K562 (cell line): ENCODE measurements around the gene CYB5B. TPM values are rescaled to one million over a fixed set of nuclear protein-coding genes. Genes with fewer than 3 reads are reported as not detected.
A peak's percentile ranks its signal among the peaks of the same experiment; 100 is the strongest.

Experiments used
- ATAC-seq: fragments of 200-7000 bp; cut with Tn5 transposase; 3 replicates; pipeline ENCODE4 v1.9.1; 2020; ENCODE audit warnings: moderate library complexity
- BruUV-seq: library from RNA; stranded (reverse); fragments of 400-500 nt; replicated peaks from 2 replicates; lab custom pipeline; 2021; lab: Mats Ljungman, UMichigan
- CTCF ChIA-PET: fragments of 300-600 bp; formaldehyde crosslinking; extraction: SDS; loops from one replicate; lab custom pipeline; 2021; ENCODE audit warnings: low intra/inter-chr PET ratio; lab: Yijun Ruan, JAX
- POLR2A ChIA-PET: fragments of 300-600, 350-650 bp; sonication (Branson Sonifier 250); formaldehyde crosslinking; extraction: SDS; loops from one replicate; lab custom pipeline; 2021; ENCODE audit warnings: antibody characterized with exemption, inconsistent platforms; lab: Yijun Ruan, JAX
- DNase-seq, 4 experiments: peaks; one replicate each; pipeline versions ENCODE4 v3.0.0 to v3.0.0-alpha.2; 2011 to 2018; ENCODE audit warnings: low spot score in 3 of 4, mixed read lengths in 3 of 4; ENCODE audit errors: extremely low read depth in 1 of 4
- FAIRE-seq: peaks from 2 replicates; lab custom pipeline; 2011; peaks lifted over from hg19 to GRCh38; lab: Jason Lieb, UNC
- H2AFZ ChIP-seq: 2 replicates; pipeline ENCODE4 v1.6.0; 2011; ENCODE audit warnings: low read depth, low read length, control low read depth, inconsistent platforms
- H3K27ac ChIP-seq: fragments of 200-600 bp; 3 replicates; pipeline ENCODE4 v1.8.0; 2011; ENCODE audit warnings: low read depth, mild to moderate bottlenecking, control low read depth, inconsistent platforms, low read length, moderate library complexity, mixed read lengths; ENCODE audit errors: extremely low read depth
- H3K27me3 ChIP-seq, 2 experiments: fragments of 300-600 bp in 1 of 2; 2 replicates in 1 of 2; 3 replicates in 1 of 2; pipeline versions ENCODE4 v1.6.0 to v1.8.0; 2011; ENCODE audit warnings: inconsistent platforms in 2 of 2, low read length in 2 of 2, mild to moderate bottlenecking in 1 of 2, mixed read lengths in 1 of 2, moderate library complexity in 1 of 2; ENCODE audit not compliant: control insufficient read depth in 2 of 2, insufficient read depth in 2 of 2
- H3K36me3 ChIP-seq: fragments of 300-600 bp; 3 replicates; pipeline ENCODE4 v1.8.0; 2011; ENCODE audit warnings: mild to moderate bottlenecking, low read length, inconsistent platforms; ENCODE audit not compliant: control insufficient read depth, insufficient read depth
- H3K4me1 ChIP-seq, 2 experiments: fragments of 200-600 bp in 1 of 2; replicated peaks in 1 of 2; 2 replicates in 1 of 2; 3 replicates in 1 of 2; pipeline versions ENCODE4 v1.5.1 to v1.8.0; 2011; ENCODE audit warnings: inconsistent platforms in 2 of 2, low read length in 2 of 2, mild to moderate bottlenecking in 1 of 2, mixed read lengths in 1 of 2, moderate library complexity in 1 of 2; ENCODE audit not compliant: control insufficient read depth in 2 of 2, insufficient read depth in 2 of 2
- H3K4me2 ChIP-seq: 2 replicates; pipeline ENCODE4 v1.6.1; 2011; ENCODE audit warnings: low read length, control low read depth, inconsistent platforms, mixed read lengths; ENCODE audit not compliant: insufficient read depth
- H3K4me3 ChIP-seq: fragments of 200-600 bp; sonication (generic), shearing (Covaris generic); 2 replicates; pipeline ENCODE4 v1.5.1; 2016; ENCODE audit warnings: control low read depth, inconsistent platforms
- H3K79me2 ChIP-seq: fragments of 200-600 bp; 3 replicates; pipeline ENCODE4 v1.8.0; 2011; ENCODE audit warnings: low read length, inconsistent platforms; ENCODE audit not compliant: control insufficient read depth, insufficient read depth
- H3K9ac ChIP-seq, 2 experiments: 2 replicates each; pipeline versions ENCODE4 v1.6.0 to v1.6.1; 2011; ENCODE audit warnings: low read depth in 2 of 2, low read length in 2 of 2, control low read depth in 1 of 2, inconsistent platforms in 1 of 2, mild to moderate bottlenecking in 1 of 2, mixed read lengths in 1 of 2; ENCODE audit not compliant: insufficient read depth in 1 of 2
- H3K9me1 ChIP-seq: one replicate; pipeline ENCODE4 v1.6.0; 2011; ENCODE audit warnings: inconsistent platforms, mild to moderate bottlenecking, low read length, moderate library complexity; ENCODE audit not compliant: control insufficient read depth, insufficient read depth
- H3K9me3 ChIP-seq: replicated peaks from 2 replicates; pipeline ENCODE4 v1.5.1; 2011; ENCODE audit warnings: low read depth, low read length, inconsistent platforms; ENCODE audit not compliant: control insufficient read depth, insufficient read depth
- H4K20me1 ChIP-seq: replicated peaks from 2 replicates; pipeline ENCODE4 v1.6.1; 2011; ENCODE audit warnings: low read length, inconsistent platforms, mixed read lengths; ENCODE audit not compliant: control insufficient read depth, insufficient read depth
- CHCHD3 ChIP-seq: fragments of 250-450 bp; sonication (Bioruptor Pico); IDR thresholded peaks from 2 replicates; pipeline ENCODE4 v2.1.2; 2022; ENCODE audit warnings: mild to moderate bottlenecking
- CHD7 ChIP-seq: fragments of 200-600 bp; sonication (generic); IDR thresholded peaks from one replicate; pipeline ENCODE4 v1.6.1; 2012; ENCODE audit warnings: mild to moderate bottlenecking, low read depth, low read length, inconsistent platforms
- FOXJ3 ChIP-seq: sonication (generic); formaldehyde crosslinking; IDR thresholded peaks from 2 replicates; pipeline ENCODE4 v1.4.0; 2020; ENCODE audit warnings: mild to moderate bottlenecking, missing genetic modification reagents
- PHF21A ChIP-seq: fragments of 450-650 bp; IDR thresholded peaks from 2 replicates; pipeline ENCODE4 v1.6.1; 2017; ENCODE audit warnings: low read depth, borderline replicate concordance
- RAD51 ChIP-seq: fragments of 450-650 bp; IDR thresholded peaks from 2 replicates; pipeline ENCODE4 v1.7.1; 2016; ENCODE audit warnings: low read depth, mild to moderate bottlenecking, borderline replicate concordance
- TGIF2 ChIP-seq: sonication (generic); formaldehyde crosslinking; IDR thresholded peaks from 2 replicates; pipeline ENCODE4 v1.8.1; 2022; ENCODE audit warnings: mild to moderate bottlenecking, missing genetic modification reagents, moderate library complexity
- TRIM28 ChIP-seq: fragments of 450-650 bp; IDR thresholded peaks from 2 replicates; pipeline ENCODE4 v1.6.1; 2017
- YBX1 ChIP-seq: fragments of 450-650 bp; IDR thresholded peaks from 2 replicates; pipeline ENCODE4 v1.7.1; 2016; ENCODE audit warnings: mild to moderate bottlenecking
- ZC3H8 ChIP-seq: fragments of 450-650 bp; IDR thresholded peaks from 2 replicates; pipeline ENCODE4 v1.6.1; 2017
- ZFX ChIP-seq: sonication (generic); formaldehyde crosslinking; IDR thresholded peaks from 2 replicates; pipeline ENCODE4 v1.8.0; 2022; ENCODE audit warnings: mild to moderate bottlenecking, missing genetic modification reagents, moderate library complexity
- ZNF143 ChIP-seq: sonication (generic); formaldehyde crosslinking; IDR thresholded peaks from 2 replicates; pipeline ENCODE4 v1.9.0; 2022; ENCODE audit warnings: mild to moderate bottlenecking, missing genetic modification reagents
- ZNF3 ChIP-seq: fragments of 250-450 bp; sonication (Bioruptor Pico); IDR thresholded peaks from 2 replicates; pipeline ENCODE4 v1.5.0; 2021; ENCODE audit warnings: mild to moderate bottlenecking, moderate library complexity
- ZNF586 ChIP-seq: fragments of 450-650 bp; formaldehyde crosslinking; conservative IDR thresholded peaks from 2 replicates; pipeline ENCODE4 v1.4.0; 2020; ENCODE audit warnings: mild to moderate bottlenecking, moderate library complexity
- WGBS: fragments of 100-300 bp; shearing (Covaris generic); methylation state at CpG from one replicate; pipeline ENCODE4 v1.1.6; 2016; ENCODE audit warnings: low coverage, mixed read lengths; ENCODE audit not compliant: insufficient coverage; ENCODE audit errors: missing lambda C conversion rate; 5-methylcytosine and 5-hydroxymethylcytosine counted together
- in situ Hi-C: fragments of 300-500 bp; cut with MboI; formaldehyde crosslinking; loops from 4 replicates; pipeline ENCODE4 v1.15.0; 2018; ENCODE audit warnings: inconsistent platforms, mixed read lengths
- intact Hi-C: fragments of 100-400 bp; cut with micrococcal nuclease; formaldehyde crosslinking; loops from 2 replicates; pipeline ENCODE4 v1.14.2; 2022
- polyA plus RNA-seq, 8 experiments: library from polyadenylated mRNA; depleted of rRNA in 4 of 8; stranded (reverse) in 5 of 8; unstranded in 3 of 8; fragments of >200 nt; fragmentation: Nextera tagmentation in 2 of 8; fragmentation: Illumina TruSeq in 1 of 8; extraction: Ambion mirVana in 2 of 8; extraction: Trizol in 1 of 8; gene quantifications; 2 replicates each; pipeline versions ENCODE4 v1.2.1 to v1.2.3, GENCODE V29; 2011 to 2014; ENCODE audit warnings: inconsistent platforms in 1 of 8, missing spikeins in 1 of 8
- total RNA-seq, 7 experiments: library from RNA; depleted of rRNA in 6 of 7; stranded (reverse); fragments of >200 nt in 6 of 7; fragmentation: Illumina TruSeq in 2 of 7; extraction: Trizol in 2 of 7; gene quantifications; 2 replicates each; pipeline versions ENCODE4 v1.2.1 to v1.2.3, GENCODE V29; 2011 to 2021; ENCODE audit warnings: low replicate concordance in 1 of 7

The CYB5B gene
- total and polyA plus RNA-seq, 9 of the 15 experiments (the other 6 are each of a cell fraction or from before 2014, with no cell fraction given): 29.9 to 274 (median 136) TPM

- Histone ChIP-seq H3K9me3 (no peaks in the 10 kb centered on the region), H3K9me1 (no peaks in the 10 kb centered on the region), H3K79me2 (no peaks in the 10 kb centered on the region), H3K4me3 (no peak overlapping the region), H4K20me1 (no peaks in the 10 kb centered on the region), H3K27me3 (no peaks in the 10 kb centered on the region), H3K4me1 (no peaks in the 10 kb centered on the region; a peak in 1 of 5 replicates), H3K9ac (peak overlapping the region in 1 of 2 experiments; percentile 1; a peak in 1 of 4 replicates), H3K4me2 (no peak overlapping the region), H2AFZ (peak overlapping the region; percentile 75), H3K36me3 (no peaks in the 10 kb centered on the region), H3K27ac (no peak overlapping the region)
- TF ChIP-seq TGIF2 (CRISPR knock-in tag) (no peak), ZNF3 (no peak), TRIM28 (no peak), FOXJ3 (CRISPR knock-in tag) (no peak), YBX1 (no peak), PHF21A (no peak), CHD7 (no peak), ZC3H8 (no peak), CHCHD3 (CRISPR knock-in tag) (no peak), ZNF143 (no peak), RAD51 (no peak), ZFX (CRISPR knock-in tag) (no peak), ZNF586 (CRISPR knock-in tag) (no peak)
- ChIA-PET CTCF (no interaction called here), POLR2A (interaction anchor here (0.5 to 0.6 kb wide), 2 partner anchors 79 to 468 kb away, joined by 3 read pairs; partner anchors contain the start of gene COG8)
- in situ Hi-C loops: no loop called here
- intact Hi-C loops: no loop called here
- DNase-seq (no peak), FAIRE-seq (no peak), ATAC-seq (peak; percentile 51)
- no TSS peak for BruUV-seq
- 42% methylated on average over 7 of the region's 7 CpGs for WGBS
These were observed 6.8 kb upstream of the CYB5B start for GRCh38 chr16:69417520-69418199.
